Astrocyte (in vitro differentiated cells and primary cell): ENCODE measurements around the gene NPTX2. TPM values are rescaled to one million over a fixed set of nuclear protein-coding genes. Genes with fewer than 3 reads are reported as not detected.

Source experiments
- DNase-seq: peaks from one replicate; pipeline ENCODE4 v3.0.0-alpha.2; 2010; ENCODE audit warnings: low read depth
- FAIRE-seq: peaks from 2 replicates; lab custom pipeline; 2011; peaks lifted over from hg19 to GRCh38; lab: Jason Lieb, UNC
- H2AFZ ChIP-seq: 2 replicates; pipeline ENCODE4 v1.6.0; 2012; ENCODE audit warnings: low read depth, low read length, inconsistent platforms
- H3K27ac ChIP-seq: 2 replicates; pipeline ENCODE4 v1.5.1; 2011; ENCODE audit warnings: low read depth, low read length, inconsistent platforms
- H3K27me3 ChIP-seq: 2 replicates; pipeline ENCODE4 v1.6.0; 2011; ENCODE audit warnings: low read length, inconsistent platforms; ENCODE audit not compliant: insufficient read depth
- H3K36me3 ChIP-seq: 2 replicates; pipeline ENCODE4 v1.5.1; 2011; ENCODE audit warnings: low read length, inconsistent platforms; ENCODE audit not compliant: insufficient read depth
- H3K4me1 ChIP-seq: 2 replicates; pipeline ENCODE4 v1.5.1; 2011; ENCODE audit warnings: low read length, inconsistent platforms; ENCODE audit not compliant: insufficient read depth
- H3K4me2 ChIP-seq: 2 replicates; pipeline ENCODE4 v1.6.0; 2012; ENCODE audit warnings: low read length, inconsistent platforms
- H3K4me3 ChIP-seq: 2 replicates; pipeline ENCODE4 v1.5.1; 2011; ENCODE audit warnings: low read depth, mild to moderate bottlenecking, low read length, inconsistent platforms; ENCODE audit not compliant: insufficient read depth
- H3K79me2 ChIP-seq: 2 replicates; pipeline ENCODE4 v1.6.0; 2012; ENCODE audit warnings: mild to moderate bottlenecking, low read length, inconsistent platforms; ENCODE audit not compliant: insufficient read depth
- H3K9ac ChIP-seq: 2 replicates; pipeline ENCODE4 v1.6.0; 2012; ENCODE audit warnings: mild to moderate bottlenecking, low read length, inconsistent platforms
- H3K9me3 ChIP-seq: 2 replicates; pipeline ENCODE4 v1.5.1; 2012; ENCODE audit warnings: low read depth, mild to moderate bottlenecking, low read length, inconsistent platforms; ENCODE audit not compliant: insufficient read depth
- H4K20me1 ChIP-seq: 2 replicates; pipeline ENCODE4 v1.6.0; 2012; ENCODE audit warnings: low read length, inconsistent platforms; ENCODE audit not compliant: insufficient read depth
- H3K27ac Mint-ChIP-seq: one replicate; pipeline ENCODE4 v1.8.0; 2021; ENCODE audit warnings: mild to moderate bottlenecking, mixed read lengths; ENCODE audit not compliant: unreplicated experiment
- H3K27me3 Mint-ChIP-seq: one replicate; pipeline ENCODE4 v1.8.0; 2021; ENCODE audit warnings: low read depth, mixed read lengths; ENCODE audit not compliant: unreplicated experiment
- H3K36me3 Mint-ChIP-seq: one replicate; pipeline ENCODE4 v1.8.0; 2021; ENCODE audit warnings: low read depth, mixed read lengths; ENCODE audit not compliant: unreplicated experiment
- H3K4me1 Mint-ChIP-seq: one replicate; pipeline ENCODE4 v1.8.0; 2021; ENCODE audit warnings: low read depth, mixed read lengths; ENCODE audit not compliant: unreplicated experiment
- H3K4me3 Mint-ChIP-seq: one replicate; pipeline ENCODE4 v1.8.0; 2021; ENCODE audit warnings: mild to moderate bottlenecking, moderate library complexity, mixed read lengths; ENCODE audit not compliant: unreplicated experiment
- H3K9me3 Mint-ChIP-seq: one replicate; pipeline ENCODE4 v1.8.0; 2021; ENCODE audit warnings: mild to moderate bottlenecking, mixed read lengths; ENCODE audit not compliant: unreplicated experiment
- CTCF ChIP-seq: IDR thresholded peaks from 2 replicates; pipeline ENCODE4 v1.5.1; 2011; ENCODE audit warnings: low read depth, mild to moderate bottlenecking, inconsistent platforms, low read length, moderate library complexity; ENCODE audit not compliant: insufficient read depth
- EZH2 ChIP-seq: IDR thresholded peaks from 2 replicates; pipeline ENCODE4 v1.6.1; 2012; ENCODE audit warnings: mild to moderate bottlenecking, low read length, inconsistent platforms; ENCODE audit not compliant: insufficient read depth
- total RNA-seq: library from RNA; stranded (reverse); gene quantifications from 2 replicates; pipeline ENCODE4 v1.2.1, GENCODE V29; 2021

Gene NPTX2
- total RNA-seq, 1 donor from 2014 or later: 2.4 TPM

- no peak for FAIRE-seq
- H3K9me3 Mint-ChIP-seq: no peaks in the 10 kb centered on the region
- Histone ChIP-seq H3K9ac (no peak overlapping the region), H4K20me1 (no peaks in the 10 kb centered on the region), H3K79me2 (no peaks in the 10 kb centered on the region), H3K9me3 (peaks cover 3% of the 10 kb centered on the region), H3K4me1 (no peaks in the 10 kb centered on the region), H3K4me2 (no peak overlapping the region), H2AFZ (no peak overlapping the region), H3K4me3 (no peak overlapping the region), H3K27me3 (no peaks in the 10 kb centered on the region), H3K36me3 (no peaks in the 10 kb centered on the region), H3K27ac (no peak overlapping the region)
- TF ChIP-seq CTCF (no peak), EZH2 (no peak)
- H3K4me1 Mint-ChIP-seq: no peaks in the 10 kb centered on the region
- H3K4me3 Mint-ChIP-seq: no peak overlapping the region
- no peaks in the 10 kb centered on the region for H3K36me3 Mint-ChIP-seq
- no peak for DNase-seq
- no peak overlapping the region for H3K27ac Mint-ChIP-seq
- H3K27me3 Mint-ChIP-seq: peaks cover 11% of the 10 kb centered on the region
Observed at GRCh38 chr7:98591926-98592325, 25.2 kb upstream of the NPTX2 start.

- H3K27me3 Mint-ChIP-seq: peaks cover 17% of the 10 kb centered on the region
- H3K79me2 ChIP-seq: no peaks in the 10 kb centered on the region
- no peak overlapping the region for H2AFZ ChIP-seq
- no peaks in the 10 kb centered on the region for H3K9me3 Mint-ChIP-seq
- no peaks in the 10 kb centered on the region for H3K27me3 ChIP-seq
- H3K9ac ChIP-seq: no peak overlapping the region
- H3K4me2 ChIP-seq: no peak overlapping the region
- peaks cover 3% of the 10 kb centered on the region for H3K9me3 ChIP-seq
- no peaks in the 10 kb centered on the region for H3K4me1 ChIP-seq
- no peak overlapping the region for H3K4me3 ChIP-seq
- TF ChIP-seq CTCF (no peak), EZH2 (no peak)
- H3K27ac Mint-ChIP-seq: no peak overlapping the region
- no peak overlapping the region for H3K27ac ChIP-seq
- no peaks in the 10 kb centered on the region for H3K36me3 Mint-ChIP-seq
- H4K20me1 ChIP-seq: no peaks in the 10 kb centered on the region
- no peaks in the 10 kb centered on the region for H3K36me3 ChIP-seq
- no peaks in the 10 kb centered on the region for H3K4me1 Mint-ChIP-seq
- no peak overlapping the region for H3K4me3 Mint-ChIP-seq
- DNase-seq: no peak
- FAIRE-seq: no peak
Observed at GRCh38 chr7:98594348-98594747, 22.7 kb upstream of the NPTX2 start.

GRCh38 chr7:98594787-98595186 lies 22.3 kb upstream of the NPTX2 start:
- Histone ChIP-seq H4K20me1 (no peaks in the 10 kb centered on the region), H3K9ac (no peak overlapping the region), H3K4me3 (no peak overlapping the region), H3K4me2 (no peak overlapping the region), H3K79me2 (no peaks in the 10 kb centered on the region), H3K9me3 (peaks cover 3% of the 10 kb centered on the region), H2AFZ (no peak overlapping the region), H3K4me1 (no peaks in the 10 kb centered on the region), H3K36me3 (no peaks in the 10 kb centered on the region), H3K27ac (no peak overlapping the region), H3K27me3 (no peaks in the 10 kb centered on the region)
- H3K36me3 Mint-ChIP-seq: no peaks in the 10 kb centered on the region
- DNase-seq (no peak), FAIRE-seq (no peak)
- H3K4me1 Mint-ChIP-seq: no peaks in the 10 kb centered on the region
- no peak overlapping the region for H3K27ac Mint-ChIP-seq
- no peaks in the 10 kb centered on the region for H3K9me3 Mint-ChIP-seq
- no peak for TF ChIP-seq CTCF
- no peak for TF ChIP-seq EZH2
- no peak overlapping the region for H3K4me3 Mint-ChIP-seq
- peaks cover 21% of the 10 kb centered on the region for H3K27me3 Mint-ChIP-seq
